Breast epithelium (tissue), 4 donors: ENCODE measurements around the gene GMDS. TPM values are rescaled to one million over a fixed set of nuclear protein-coding genes. Genes with fewer than 3 reads are reported as not detected.

Source experiments
- DNase-seq, 2 donors: peaks; one replicate each; pipeline ENCODE4 v3.0.0-alpha.2; 2019; ENCODE audit warnings: low spot score in 2 of 2
- H3K27ac ChIP-seq, 2 donors: fragments of 200-600 bp; sonication (generic) in 1 of 2; one replicate each; pipeline ENCODE4 v1.5.1; 2016 to 2019; ENCODE audit warnings: mild to moderate bottlenecking in 1 of 2
- H3K27me3 ChIP-seq, 2 donors: fragments of 200-600 bp; sonication (generic) in 1 of 2; one replicate each; pipeline versions ENCODE4 v1.5.1 to v1.6.0; 2017 to 2019; ENCODE audit warnings: control low read depth in 1 of 2, mild to moderate bottlenecking in 1 of 2
- H3K36me3 ChIP-seq: fragments of 200-600 bp; one replicate; pipeline ENCODE4 v1.5.1; 2019
- H3K4me1 ChIP-seq, 2 donors: fragments of 200-600 bp; sonication (generic); one replicate each; pipeline ENCODE4 v1.5.1; 2016 to 2019; ENCODE audit warnings: control low read depth in 1 of 2
- H3K4me3 ChIP-seq, 3 donors: fragments of 200-600 bp; sonication (generic); 1 replicate in 2 of 3; 2 replicates in 1 of 3; pipeline ENCODE4 v1.5.1; 2016 to 2019; ENCODE audit warnings: mild to moderate bottlenecking in 3 of 3, moderate library complexity in 2 of 3
- H3K9me3 ChIP-seq, 2 donors: fragments of 200-600 bp; sonication (generic) in 1 of 2; one replicate each; pipeline ENCODE4 v1.5.1; 2016 to 2019; ENCODE audit warnings: control low read depth in 1 of 2
- POLR2A ChIP-seq: fragments of 450-650 bp; IDR thresholded peaks from one replicate; pipeline ENCODE4 v1.6.1; 2016; ENCODE audit warnings: antibody characterized with exemption, mild to moderate bottlenecking, moderate library complexity
- POLR2AphosphoS5 ChIP-seq, 3 donors: sonication (generic); formaldehyde crosslinking; IDR thresholded peaks; one replicate each; pipeline ENCODE4 v1.6.1; 2017; ENCODE audit warnings: antibody characterized with exemption in 3 of 3
- intact Hi-C: fragments of 100-400 bp; cut with DNase I; formaldehyde crosslinking; loops from one replicate; pipeline ENCODE4 v1.15.1; 2023; ENCODE audit warnings: low total_unique reads
- total RNA-seq, 3 donors: library from RNA; depleted of rRNA; stranded (reverse); fragments of >200 nt; gene quantifications; one replicate each; pipeline ENCODE4 v1.1.0, GENCODE V29; 2016
- TF ChIP-seq, protein P1 (sequence below), 3 donors: fragments of 450-650 bp; IDR thresholded peaks; one replicate each; pipeline ENCODE4 v1.5.1; 2016 to 2017; ENCODE audit warnings: antibody characterized with exemption in 3 of 3, mild to moderate bottlenecking in 3 of 3, moderate library complexity in 3 of 3

GMDS gene
- total RNA-seq, 3 donors from 2014 or later, result 7.5 to 29.2 (median 17.0) TPM

DNA sequence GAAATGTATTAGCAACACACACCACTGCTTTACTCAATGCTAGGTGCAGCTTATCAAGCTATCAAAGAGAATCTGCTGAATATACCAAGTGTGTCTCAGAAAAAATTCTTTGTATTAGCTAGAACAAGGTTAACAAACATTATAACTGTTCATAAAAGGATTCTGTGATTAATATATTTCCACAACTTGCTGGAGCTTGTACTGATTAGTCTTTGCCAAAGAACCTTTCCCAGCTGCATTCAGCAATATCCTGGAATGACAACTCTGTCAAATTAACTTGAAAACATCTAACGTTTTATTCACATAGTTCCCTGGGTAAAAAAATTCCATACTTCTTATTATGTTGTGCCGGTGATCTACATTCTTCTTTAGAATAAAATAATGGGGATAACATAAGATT lies 383.0 kb downstream of the GMDS start:
- H3K4me1 ChIP-seq, result no peaks in the 10 kb centered on the region
- no peaks in the 10 kb centered on the region for H3K36me3 ChIP-seq
- intact Hi-C loops, result no loop called here
- no peak overlapping the region for H3K27ac ChIP-seq
- H3K27me3 ChIP-seq, result no peaks in the 10 kb centered on the region
- no peak overlapping the region for H3K4me3 ChIP-seq
- no peak for DNase-seq
- TF ChIP-seq, protein P1, sequence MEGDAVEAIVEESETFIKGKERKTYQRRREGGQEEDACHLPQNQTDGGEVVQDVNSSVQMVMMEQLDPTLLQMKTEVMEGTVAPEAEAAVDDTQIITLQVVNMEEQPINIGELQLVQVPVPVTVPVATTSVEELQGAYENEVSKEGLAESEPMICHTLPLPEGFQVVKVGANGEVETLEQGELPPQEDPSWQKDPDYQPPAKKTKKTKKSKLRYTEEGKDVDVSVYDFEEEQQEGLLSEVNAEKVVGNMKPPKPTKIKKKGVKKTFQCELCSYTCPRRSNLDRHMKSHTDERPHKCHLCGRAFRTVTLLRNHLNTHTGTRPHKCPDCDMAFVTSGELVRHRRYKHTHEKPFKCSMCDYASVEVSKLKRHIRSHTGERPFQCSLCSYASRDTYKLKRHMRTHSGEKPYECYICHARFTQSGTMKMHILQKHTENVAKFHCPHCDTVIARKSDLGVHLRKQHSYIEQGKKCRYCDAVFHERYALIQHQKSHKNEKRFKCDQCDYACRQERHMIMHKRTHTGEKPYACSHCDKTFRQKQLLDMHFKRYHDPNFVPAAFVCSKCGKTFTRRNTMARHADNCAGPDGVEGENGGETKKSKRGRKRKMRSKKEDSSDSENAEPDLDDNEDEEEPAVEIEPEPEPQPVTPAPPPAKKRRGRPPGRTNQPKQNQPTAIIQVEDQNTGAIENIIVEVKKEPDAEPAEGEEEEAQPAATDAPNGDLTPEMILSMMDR (IDR thresholded peaks at IDR 0.05), result no peak
- TF ChIP-seq POLR2AphosphoS5 (IDR thresholded peaks at IDR 0.05), result no peak
- no peak for TF ChIP-seq POLR2A
- no peaks in the 10 kb centered on the region for H3K9me3 ChIP-seq

DNA sequence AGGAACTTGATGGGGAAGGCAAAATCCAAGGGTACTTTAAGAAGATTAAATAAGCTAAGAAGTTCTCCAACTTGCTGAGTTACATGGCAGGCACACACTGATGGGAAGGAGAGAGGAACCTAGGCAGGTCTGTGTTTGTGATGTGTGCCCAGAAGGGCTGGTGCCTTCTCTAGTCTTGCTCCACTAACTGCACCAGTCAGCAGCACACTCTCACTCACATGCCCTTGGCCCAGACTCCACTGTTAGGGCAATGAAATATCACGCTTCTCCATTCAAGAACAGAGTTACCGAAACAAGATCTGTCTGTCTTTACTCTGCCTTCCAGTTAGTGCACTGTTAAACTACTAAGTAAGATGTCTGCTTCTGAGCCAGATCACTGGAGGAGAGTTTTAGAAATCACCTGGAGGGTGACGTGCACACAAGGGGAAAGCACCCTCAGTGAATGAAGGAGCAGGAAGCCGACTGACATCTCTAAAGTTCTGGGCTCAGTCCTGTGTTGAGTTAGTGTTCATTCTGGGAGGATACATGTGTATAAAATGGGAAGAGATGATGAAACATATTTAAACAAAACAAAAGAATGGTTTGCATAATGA lies 384.6 kb downstream of the GMDS start:
- H3K4me3 ChIP-seq, result no peak overlapping the region
- intact Hi-C loops, result no loop called here
- H3K4me1 ChIP-seq, result no peaks in the 10 kb centered on the region
- no peak for DNase-seq
- no peaks in the 10 kb centered on the region for H3K27me3 ChIP-seq
- H3K27ac ChIP-seq, result no peak overlapping the region
- TF ChIP-seq POLR2A, result no peak
- TF ChIP-seq POLR2AphosphoS5 (IDR thresholded peaks at IDR 0.05), result no peak
- TF ChIP-seq, protein P1 (IDR thresholded peaks at IDR 0.05), result no peak
- no peaks in the 10 kb centered on the region for H3K36me3 ChIP-seq
- H3K9me3 ChIP-seq, result no peaks in the 10 kb centered on the region

DNA sequence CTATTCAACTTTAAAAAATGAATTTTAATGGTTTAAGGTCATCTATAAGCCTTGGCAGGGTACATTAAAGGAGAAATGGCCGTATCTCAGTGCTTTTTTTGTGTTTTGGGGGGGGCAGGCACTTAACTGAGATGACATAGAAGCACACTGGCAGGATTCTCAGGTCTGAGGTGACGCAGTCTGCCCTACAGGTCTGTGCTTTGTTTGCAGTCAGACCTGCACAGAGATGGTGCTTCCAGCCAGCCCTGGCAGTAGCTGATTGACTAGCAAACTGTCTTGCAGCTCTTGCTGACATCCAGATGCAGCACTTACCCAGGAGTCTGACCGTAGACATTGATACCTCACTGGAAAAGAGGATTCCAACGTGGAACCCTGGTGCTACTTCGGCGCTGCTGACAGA lies 386.5 kb downstream of the GMDS start:
- no peaks in the 10 kb centered on the region for H3K27me3 ChIP-seq
- no peaks in the 10 kb centered on the region for H3K36me3 ChIP-seq
- intact Hi-C loops, result no loop called here
- H3K4me1 ChIP-seq, result no peaks in the 10 kb centered on the region
- H3K9me3 ChIP-seq, result no peaks in the 10 kb centered on the region
- TF ChIP-seq POLR2A, result no peak
- TF ChIP-seq POLR2AphosphoS5 (IDR thresholded peaks at IDR 0.05), result no peak
- TF ChIP-seq, protein P1 (IDR thresholded peaks at IDR 0.05), result no peak
- H3K27ac ChIP-seq, result no peak overlapping the region
- DNase-seq, result no peak
- no peak overlapping the region for H3K4me3 ChIP-seq

DNA sequence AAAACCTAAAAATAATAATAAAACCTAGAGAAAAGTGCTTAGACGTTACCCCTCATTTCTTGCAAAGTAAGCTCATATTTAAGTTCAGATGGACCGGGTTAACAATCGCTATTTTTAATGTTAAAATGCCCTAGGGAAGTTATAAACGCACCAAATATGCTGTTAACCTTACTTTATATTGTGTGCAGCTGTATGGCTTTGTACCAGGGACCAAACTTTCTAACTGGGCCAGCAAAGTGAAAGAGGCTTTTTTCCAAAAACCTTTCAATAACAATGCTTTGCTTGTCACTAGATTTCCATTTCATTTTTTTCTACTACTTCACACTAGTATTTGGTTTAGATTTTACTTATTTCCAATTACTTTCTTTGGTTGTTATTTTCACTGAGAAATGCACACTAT lies 387.2 kb downstream of the GMDS start:
- TF ChIP-seq POLR2A, result no peak
- no peak for TF ChIP-seq POLR2AphosphoS5 (IDR thresholded peaks at IDR 0.05)
- TF ChIP-seq, protein P1 (IDR thresholded peaks at IDR 0.05), result no peak
- intact Hi-C loops, result no loop called here

DNA sequence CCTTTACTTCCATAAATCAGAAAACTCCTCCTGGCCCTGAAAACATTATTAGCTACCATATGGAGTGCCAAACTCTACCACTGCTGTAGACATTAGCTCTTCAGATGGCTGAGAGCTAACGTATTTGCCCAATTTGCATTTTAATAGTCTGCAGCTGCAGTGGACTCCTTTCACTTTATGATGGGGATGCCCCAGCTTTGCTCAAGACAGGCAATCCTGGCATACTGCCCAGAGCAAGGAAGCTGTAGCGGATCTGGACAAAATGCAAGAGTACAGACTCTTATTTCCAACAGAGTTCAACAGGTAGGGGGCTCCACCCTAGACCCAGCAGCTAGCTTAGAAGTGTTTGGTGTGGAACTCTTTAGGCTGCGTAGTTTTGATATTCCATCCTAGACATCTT lies 389.0 kb downstream of the GMDS start:
- no peak for DNase-seq
- intact Hi-C loops, result no loop called here

More for the DNA sequence above, 387.2 kb downstream of the GMDS start:
- no peak for DNase-seq
- no peak overlapping the region for H3K27ac ChIP-seq
- no peak overlapping the region for H3K4me3 ChIP-seq
- H3K27me3 ChIP-seq, result no peaks in the 10 kb centered on the region
- no peaks in the 10 kb centered on the region for H3K4me1 ChIP-seq
- H3K9me3 ChIP-seq, result no peaks in the 10 kb centered on the region
- no peaks in the 10 kb centered on the region for H3K36me3 ChIP-seq

More for the DNA sequence above, 389.0 kb downstream of the GMDS start:
- H3K4me1 ChIP-seq, result no peaks in the 10 kb centered on the region
- H3K27ac ChIP-seq, result no peak overlapping the region
- TF ChIP-seq, protein P1 (IDR thresholded peaks at IDR 0.05), result no peak
- H3K36me3 ChIP-seq, result no peaks in the 10 kb centered on the region
- H3K9me3 ChIP-seq, result no peaks in the 10 kb centered on the region
- no peak overlapping the region for H3K4me3 ChIP-seq
- no peaks in the 10 kb centered on the region for H3K27me3 ChIP-seq
